Tibial nerve (tissue), 3 donors: ENCODE data around the gene DISC1.

Experiments
- CTCF ChIP-seq, 5 experiments: fragments of 200-600 bp in 3 of 5; fragments of 450-650 bp in 2 of 5; sonication (generic) in 3 of 5; IDR thresholded peaks; one replicate each; pipeline ENCODE4 v1.5.1; 2016 to 2019; ENCODE audit warnings: antibody characterized with exemption in 5 of 5, mild to moderate bottlenecking in 3 of 5, moderate library complexity in 2 of 5
- POLR2A ChIP-seq, 2 donors: fragments of 450-650 bp; IDR thresholded peaks; one replicate each; pipeline ENCODE4 v1.6.1; 2017; ENCODE audit warnings: antibody characterized with exemption in 2 of 2, mild to moderate bottlenecking in 2 of 2, moderate library complexity in 2 of 2

- TF ChIP-seq CTCF (IDR thresholded peaks at IDR 0.05), result no peak
- no peak for TF ChIP-seq POLR2A (IDR thresholded peaks at IDR 0.05)
These were observed 311.6 kb downstream of the DISC1 start for GRCh38 chr1:231938211-231938610.
